ENCODE results near the gene ACRBP. TPM values are rescaled to one million over a fixed set of nuclear protein-coding genes. Genes with fewer than 3 reads are reported as not detected.

ACRBP gene
- total and polyA plus RNA-seq, 4 donors, result 0.39 to 1.5 (median 0.65) TPM

DNA sequence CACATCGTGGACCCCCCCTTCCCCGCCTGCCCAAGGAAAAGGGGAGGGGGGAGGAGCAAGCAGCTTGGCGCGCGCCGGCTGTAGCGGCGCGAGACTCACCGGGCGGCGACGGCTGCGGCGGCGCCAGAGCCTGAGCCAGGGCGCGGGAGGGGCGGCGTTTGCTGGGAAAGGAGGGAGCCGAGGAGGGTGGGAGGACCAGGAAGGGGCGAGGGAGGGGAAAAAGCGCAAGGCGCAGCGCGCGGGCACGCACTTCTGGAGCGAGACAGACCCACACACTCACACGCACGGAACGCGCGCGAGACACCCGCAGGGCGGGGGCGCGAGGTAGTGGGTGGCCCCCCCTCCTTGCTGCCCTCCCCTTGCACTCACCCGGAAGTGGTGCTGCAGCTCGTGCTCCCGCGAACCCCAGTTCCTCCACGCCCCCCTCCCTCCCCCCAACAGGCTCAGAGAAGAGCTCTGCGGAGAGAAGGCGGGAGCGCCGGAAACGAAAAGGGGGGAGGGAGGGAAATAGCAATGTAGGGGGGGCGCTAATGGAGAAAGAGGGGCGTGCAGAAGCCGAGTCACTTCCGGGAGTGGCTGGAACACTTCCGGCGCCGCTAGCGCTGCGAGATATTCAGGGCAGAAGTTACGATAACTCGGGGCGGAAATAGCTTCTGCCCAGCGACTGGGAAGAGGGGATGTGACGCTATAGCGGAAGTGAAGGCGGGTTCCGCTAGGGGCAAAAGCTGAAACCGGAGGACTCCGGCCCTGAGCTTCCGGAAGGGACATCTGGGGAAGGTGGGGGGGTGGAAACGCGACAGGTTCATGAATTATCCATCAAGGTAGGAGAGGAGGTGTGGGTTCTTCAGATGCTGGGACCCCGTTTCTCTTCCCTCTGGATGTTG lies 42.0 kb upstream of the ACRBP start, which contains the start of gene ZNF384 (continued):
- peak; percentile 64 for TF ChIP-seq HNF4A (conservative IDR thresholded peaks at IDR 0.05)
- peak; percentile 98 to 99 for TF ChIP-seq GABPA (IDR thresholded peaks at IDR 0.05 in 1 of 2, conservative IDR thresholded peaks at IDR 0.05 in 1 of 2)

DNA sequence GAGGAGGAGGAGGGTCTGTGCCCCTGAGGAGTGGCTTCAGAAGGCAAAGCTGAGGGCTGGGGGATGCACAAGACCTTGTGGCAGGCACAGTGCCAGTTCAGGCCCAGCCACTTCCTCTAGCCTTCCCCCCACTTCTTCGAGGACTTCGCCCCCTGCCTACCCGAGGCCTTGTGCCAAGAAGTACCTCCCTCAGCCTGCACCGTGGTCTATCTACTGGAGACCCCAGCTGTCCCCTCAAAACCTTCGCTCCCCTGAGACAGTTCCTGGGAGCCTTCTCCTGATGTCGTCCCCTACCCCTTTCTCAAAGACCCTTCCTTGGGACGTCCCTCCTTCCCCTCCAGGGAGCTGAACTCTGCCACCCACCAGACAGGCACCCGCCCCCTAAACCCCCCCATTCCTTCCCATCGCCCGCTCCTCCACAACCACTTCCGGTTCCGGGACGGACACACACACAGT lies 41.3 kb upstream of the ACRBP start:
- peak overlapping the region; percentile 78 to 99 (median 97) for H3K4me3 ChIP-seq (ENCODE audit: low read depth in 1 of 3, low read length in 3 of 3)
- peak overlapping the region; percentile 97 for H3K27ac ChIP-seq (ENCODE audit: low read depth in 1 of 2, low read length in 2 of 2)
- peaks cover 1 to 6% (median 4%) of the 10 kb centered on the region in 4 donors for H3K36me3 ChIP-seq (ENCODE audit: control insufficient read depth in 4 of 4, insufficient read depth in 3 of 4, low read depth in 1 of 4, low read length in 3 of 4)
- H3K27me3 ChIP-seq (ENCODE audit: control insufficient read depth in 4 of 4, insufficient read depth in 4 of 4, low read length in 3 of 4), result no peaks in the 10 kb centered on the region
- peak in 1 of 2 donors; percentile 54 for TF ChIP-seq GABPA (IDR thresholded peaks at IDR 0.05 in 1 of 2, conservative IDR thresholded peaks at IDR 0.05 in 1 of 2)
- TF ChIP-seq, protein P1, sequence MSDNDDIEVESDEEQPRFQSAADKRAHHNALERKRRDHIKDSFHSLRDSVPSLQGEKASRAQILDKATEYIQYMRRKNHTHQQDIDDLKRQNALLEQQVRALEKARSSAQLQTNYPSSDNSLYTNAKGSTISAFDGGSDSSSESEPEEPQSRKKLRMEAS (IDR thresholded peaks at IDR 0.05), result no peak
- WGBS, result 2% methylated on average over 13 of the region's 13 CpGs
- peak; percentile 76 for DNase-seq (ENCODE audit: low spot score)
- H3K9ac ChIP-seq (ENCODE audit: low read depth in 1 of 2, low read length in 2 of 2), result peak overlapping the region; percentile 34 to 73
- H3K9me3 ChIP-seq (ENCODE audit: control insufficient read depth in 4 of 4, low read length in 3 of 4), result no peaks in the 10 kb centered on the region
- H3K4me1 ChIP-seq (ENCODE audit: control insufficient read depth in 4 of 4, insufficient read depth in 4 of 4, low read length in 3 of 4), result peaks cover 4 to 28% (median 24%) of the 10 kb centered on the region in 4 donors

DNA sequence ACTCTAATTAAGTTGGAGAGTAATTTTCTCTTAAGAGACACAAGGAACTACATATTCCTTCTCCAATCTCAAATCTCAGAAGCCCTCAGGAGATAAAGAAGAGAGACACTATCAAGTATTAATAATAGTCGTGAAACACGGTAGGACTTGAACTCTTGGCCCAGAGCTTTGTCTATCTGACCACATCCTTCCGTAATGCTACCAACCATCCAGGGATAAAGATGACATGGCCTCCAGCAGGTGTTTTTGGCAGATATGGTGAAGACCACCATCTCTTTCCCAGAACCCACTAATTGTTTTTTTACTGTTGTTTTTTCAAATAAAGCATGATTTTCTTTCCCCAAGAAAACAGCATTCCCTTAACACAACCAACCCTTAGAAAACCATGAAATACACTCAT lies 38.6 kb upstream of the ACRBP start:
- Histone ChIP-seq H3K4me3 (ENCODE audit: low read depth in 1 of 3, low read length in 3 of 3) (no peak overlapping the region), H3K36me3 (ENCODE audit: control insufficient read depth in 4 of 4, insufficient read depth in 3 of 4, low read depth in 1 of 4, low read length in 3 of 4) (peaks cover 1 to 12% (median 8%) of the 10 kb centered on the region in 4 donors), H3K9me3 (ENCODE audit: control insufficient read depth in 4 of 4, low read length in 3 of 4) (no peaks in the 10 kb centered on the region), H3K4me1 (ENCODE audit: control insufficient read depth in 4 of 4, insufficient read depth in 4 of 4, low read length in 3 of 4) (peaks cover 4 to 28% (median 24%) of the 10 kb centered on the region in 4 donors), H3K9ac (ENCODE audit: low read depth in 1 of 2, low read length in 2 of 2) (no peak overlapping the region), H3K27me3 (ENCODE audit: control insufficient read depth in 4 of 4, insufficient read depth in 4 of 4, low read length in 3 of 4) (no peaks in the 10 kb centered on the region), H3K27ac (ENCODE audit: low read depth in 1 of 2, low read length in 2 of 2) (no peak overlapping the region)
- 84% methylated on average over 3 of the region's 3 CpGs for WGBS
- no peak for TF ChIP-seq HNF4G (IDR thresholded peaks at IDR 0.05)
- no peak for TF ChIP-seq HNF4A (conservative IDR thresholded peaks at IDR 0.05)
- no peak for TF ChIP-seq FOXA2 (IDR thresholded peaks at IDR 0.05)
- no peak for TF ChIP-seq JUND (IDR thresholded peaks at IDR 0.05)
- TF ChIP-seq, protein P2, sequence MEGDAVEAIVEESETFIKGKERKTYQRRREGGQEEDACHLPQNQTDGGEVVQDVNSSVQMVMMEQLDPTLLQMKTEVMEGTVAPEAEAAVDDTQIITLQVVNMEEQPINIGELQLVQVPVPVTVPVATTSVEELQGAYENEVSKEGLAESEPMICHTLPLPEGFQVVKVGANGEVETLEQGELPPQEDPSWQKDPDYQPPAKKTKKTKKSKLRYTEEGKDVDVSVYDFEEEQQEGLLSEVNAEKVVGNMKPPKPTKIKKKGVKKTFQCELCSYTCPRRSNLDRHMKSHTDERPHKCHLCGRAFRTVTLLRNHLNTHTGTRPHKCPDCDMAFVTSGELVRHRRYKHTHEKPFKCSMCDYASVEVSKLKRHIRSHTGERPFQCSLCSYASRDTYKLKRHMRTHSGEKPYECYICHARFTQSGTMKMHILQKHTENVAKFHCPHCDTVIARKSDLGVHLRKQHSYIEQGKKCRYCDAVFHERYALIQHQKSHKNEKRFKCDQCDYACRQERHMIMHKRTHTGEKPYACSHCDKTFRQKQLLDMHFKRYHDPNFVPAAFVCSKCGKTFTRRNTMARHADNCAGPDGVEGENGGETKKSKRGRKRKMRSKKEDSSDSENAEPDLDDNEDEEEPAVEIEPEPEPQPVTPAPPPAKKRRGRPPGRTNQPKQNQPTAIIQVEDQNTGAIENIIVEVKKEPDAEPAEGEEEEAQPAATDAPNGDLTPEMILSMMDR (IDR thresholded peaks at IDR 0.05; ENCODE audit: low read depth, low read length, missing input control), result no peak
- TF ChIP-seq FOXA1 (IDR thresholded peaks at IDR 0.05), result no peak
- TF ChIP-seq NR2F2 (IDR thresholded peaks at IDR 0.05), result no peak
- TF ChIP-seq, protein P3, sequence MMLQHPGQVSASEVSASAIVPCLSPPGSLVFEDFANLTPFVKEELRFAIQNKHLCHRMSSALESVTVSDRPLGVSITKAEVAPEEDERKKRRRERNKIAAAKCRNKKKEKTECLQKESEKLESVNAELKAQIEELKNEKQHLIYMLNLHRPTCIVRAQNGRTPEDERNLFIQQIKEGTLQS (IDR thresholded peaks at IDR 0.05), result no peak
- TF ChIP-seq, protein P4, sequence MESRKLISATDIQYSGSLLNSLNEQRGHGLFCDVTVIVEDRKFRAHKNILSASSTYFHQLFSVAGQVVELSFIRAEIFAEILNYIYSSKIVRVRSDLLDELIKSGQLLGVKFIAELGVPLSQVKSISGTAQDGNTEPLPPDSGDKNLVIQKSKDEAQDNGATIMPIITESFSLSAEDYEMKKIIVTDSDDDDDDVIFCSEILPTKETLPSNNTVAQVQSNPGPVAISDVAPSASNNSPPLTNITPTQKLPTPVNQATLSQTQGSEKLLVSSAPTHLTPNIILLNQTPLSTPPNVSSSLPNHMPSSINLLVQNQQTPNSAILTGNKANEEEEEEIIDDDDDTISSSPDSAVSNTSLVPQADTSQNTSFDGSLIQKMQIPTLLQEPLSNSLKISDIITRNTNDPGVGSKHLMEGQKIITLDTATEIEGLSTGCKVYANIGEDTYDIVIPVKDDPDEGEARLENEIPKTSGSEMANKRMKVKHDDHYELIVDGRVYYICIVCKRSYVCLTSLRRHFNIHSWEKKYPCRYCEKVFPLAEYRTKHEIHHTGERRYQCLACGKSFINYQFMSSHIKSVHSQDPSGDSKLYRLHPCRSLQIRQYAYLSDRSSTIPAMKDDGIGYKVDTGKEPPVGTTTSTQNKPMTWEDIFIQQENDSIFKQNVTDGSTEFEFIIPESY (IDR thresholded peaks at IDR 0.05), result no peak
- TF ChIP-seq EGR1 (IDR thresholded peaks at IDR 0.05; ENCODE audit: low read depth in 2 of 2), result no peak
- no peak for TF ChIP-seq GABPA (IDR thresholded peaks at IDR 0.05 in 1 of 2, conservative IDR thresholded peaks at IDR 0.05 in 1 of 2)
- TF ChIP-seq RXRA (IDR thresholded peaks at IDR 0.05), result no peak
- TF ChIP-seq, protein P5, sequence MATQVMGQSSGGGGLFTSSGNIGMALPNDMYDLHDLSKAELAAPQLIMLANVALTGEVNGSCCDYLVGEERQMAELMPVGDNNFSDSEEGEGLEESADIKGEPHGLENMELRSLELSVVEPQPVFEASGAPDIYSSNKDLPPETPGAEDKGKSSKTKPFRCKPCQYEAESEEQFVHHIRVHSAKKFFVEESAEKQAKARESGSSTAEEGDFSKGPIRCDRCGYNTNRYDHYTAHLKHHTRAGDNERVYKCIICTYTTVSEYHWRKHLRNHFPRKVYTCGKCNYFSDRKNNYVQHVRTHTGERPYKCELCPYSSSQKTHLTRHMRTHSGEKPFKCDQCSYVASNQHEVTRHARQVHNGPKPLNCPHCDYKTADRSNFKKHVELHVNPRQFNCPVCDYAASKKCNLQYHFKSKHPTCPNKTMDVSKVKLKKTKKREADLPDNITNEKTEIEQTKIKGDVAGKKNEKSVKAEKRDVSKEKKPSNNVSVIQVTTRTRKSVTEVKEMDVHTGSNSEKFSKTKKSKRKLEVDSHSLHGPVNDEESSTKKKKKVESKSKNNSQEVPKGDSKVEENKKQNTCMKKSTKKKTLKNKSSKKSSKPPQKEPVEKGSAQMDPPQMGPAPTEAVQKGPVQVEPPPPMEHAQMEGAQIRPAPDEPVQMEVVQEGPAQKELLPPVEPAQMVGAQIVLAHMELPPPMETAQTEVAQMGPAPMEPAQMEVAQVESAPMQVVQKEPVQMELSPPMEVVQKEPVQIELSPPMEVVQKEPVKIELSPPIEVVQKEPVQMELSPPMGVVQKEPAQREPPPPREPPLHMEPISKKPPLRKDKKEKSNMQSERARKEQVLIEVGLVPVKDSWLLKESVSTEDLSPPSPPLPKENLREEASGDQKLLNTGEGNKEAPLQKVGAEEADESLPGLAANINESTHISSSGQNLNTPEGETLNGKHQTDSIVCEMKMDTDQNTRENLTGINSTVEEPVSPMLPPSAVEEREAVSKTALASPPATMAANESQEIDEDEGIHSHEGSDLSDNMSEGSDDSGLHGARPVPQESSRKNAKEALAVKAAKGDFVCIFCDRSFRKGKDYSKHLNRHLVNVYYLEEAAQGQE (IDR thresholded peaks at IDR 0.05), result no peak
- no peak for TF ChIP-seq TAF1 (conservative IDR thresholded peaks at IDR 0.05)
- no peak for TF ChIP-seq RAD21 (IDR thresholded peaks at IDR 0.05)
- no peak for TF ChIP-seq YY1 (IDR thresholded peaks at IDR 0.05)
- TF ChIP-seq SP1 (IDR thresholded peaks at IDR 0.05), result no peak
- TF ChIP-seq, protein P1 (IDR thresholded peaks at IDR 0.05), result no peak
- no peak for DNase-seq (ENCODE audit: low spot score)
